Left cardiac atrium (tissue), 4 donors: ENCODE data around the gene SORCS2. TPM values are rescaled to one million over a fixed set of nuclear protein-coding genes. Genes with fewer than 3 reads are reported as not detected.

Source experiments
- ATAC-seq, 2 donors: fragments of 200-7000 bp; cut with Tn5 transposase; one replicate each; pipeline ENCODE4 v1.9.1; 2020; ENCODE audit warnings: mild to moderate bottlenecking in 2 of 2, moderate library complexity in 2 of 2
- DNase-seq: peaks from one replicate; pipeline ENCODE4 v3.0.0-alpha.2; 2020
- intact Hi-C, 2 donors: fragments of 100-400 bp; cut with DNase I; formaldehyde crosslinking; loops; one replicate each; pipeline versions ENCODE4 v1.14.1 to v1.15.1; 2022 to 2023
- total RNA-seq, 2 donors: library from RNA; stranded (reverse); fragmentation: NEBNext Ultra II Directional; extraction: Animal tissue kit (Norgen Biotek cat#: 25700); gene quantifications; one replicate each; pipeline ENCODE4 v1.2.1, GENCODE V29; 2021
- donor health status: DM: no; HTN: yes; CAD: no.
- donor health status: DM: no; HTN: yes; CAD: no; lungs with severe emphysema.
- donor health status: DM: yes; HTN: yes; CAD: no.
- donor health status: Dilated cardiomyopathy.

The SORCS2 gene
- total RNA-seq, 2 donors from 2014 or later, result 2.4 to 2.6 TPM

DNA sequence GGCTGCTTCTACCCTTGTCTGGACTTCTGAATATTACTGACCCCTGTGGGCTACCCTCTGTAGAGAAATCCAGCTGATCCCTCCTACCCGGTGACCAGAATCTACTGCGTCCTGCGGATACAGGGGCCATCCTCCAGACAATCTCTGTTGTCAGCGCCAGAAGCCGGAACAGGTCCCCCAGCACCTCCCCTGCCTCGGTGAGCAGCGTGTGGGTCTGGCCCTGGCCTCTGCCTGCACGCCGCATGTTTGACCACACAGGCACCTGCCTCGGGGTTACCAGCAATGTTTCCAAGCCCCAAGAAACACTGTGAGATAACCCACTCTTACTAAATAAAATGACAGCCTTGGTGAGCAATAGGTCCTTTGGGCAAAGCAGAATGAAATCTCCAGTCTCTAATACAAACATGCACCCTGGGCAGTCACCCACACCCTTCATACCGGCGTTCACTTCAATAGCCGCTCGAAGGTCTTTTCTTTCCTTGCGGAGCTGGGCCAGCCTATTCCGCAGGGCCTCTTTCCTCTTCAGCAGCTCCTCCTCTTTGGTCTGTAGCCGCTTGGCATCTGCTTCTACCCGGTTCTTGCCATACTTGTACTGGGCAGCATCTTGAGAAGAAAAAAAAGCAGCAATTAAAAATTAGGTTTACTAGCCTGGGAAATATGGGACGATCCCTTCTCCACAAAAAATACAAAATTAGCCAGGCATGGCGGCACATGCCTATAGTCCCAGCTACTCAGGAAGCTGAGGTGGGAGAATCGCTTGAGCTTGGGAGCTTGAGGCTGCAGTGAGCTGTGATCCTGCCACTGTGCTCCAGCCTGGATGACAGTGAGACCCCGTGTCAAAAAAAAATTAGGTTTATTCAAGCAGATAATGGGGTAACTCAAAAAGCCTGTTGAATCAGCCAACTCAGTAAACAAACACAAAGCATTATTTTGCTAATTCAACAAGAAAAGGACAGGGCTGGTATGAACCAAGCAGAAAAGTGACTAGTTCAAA, 582.3 kb downstream of the SORCS2 start:
- ATAC-seq, result no peak
- intact Hi-C loops, result no loop called here
- DNase-seq, result no peak

DNA sequence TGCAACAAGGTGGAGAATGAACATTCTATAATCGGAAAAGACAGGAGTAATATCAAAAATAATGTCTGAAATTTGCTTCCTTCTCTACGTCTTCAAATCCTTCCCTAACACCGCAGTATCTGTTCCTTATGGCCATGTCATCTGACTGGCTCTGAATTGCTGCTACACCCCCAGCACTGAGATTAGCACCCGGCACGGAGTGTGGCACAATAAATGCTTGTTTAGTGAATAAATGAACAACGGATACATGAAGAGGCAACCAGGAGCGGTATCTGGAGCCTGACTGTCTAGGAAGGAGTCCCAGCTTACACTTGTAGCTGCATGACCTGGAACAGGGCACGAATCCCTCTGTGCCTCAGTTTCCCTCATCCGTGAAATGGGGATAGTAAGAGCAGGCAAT, 583.1 kb downstream of the SORCS2 start:
- no peak for ATAC-seq
- intact Hi-C loops, result no loop called here
- no peak for DNase-seq

DNA sequence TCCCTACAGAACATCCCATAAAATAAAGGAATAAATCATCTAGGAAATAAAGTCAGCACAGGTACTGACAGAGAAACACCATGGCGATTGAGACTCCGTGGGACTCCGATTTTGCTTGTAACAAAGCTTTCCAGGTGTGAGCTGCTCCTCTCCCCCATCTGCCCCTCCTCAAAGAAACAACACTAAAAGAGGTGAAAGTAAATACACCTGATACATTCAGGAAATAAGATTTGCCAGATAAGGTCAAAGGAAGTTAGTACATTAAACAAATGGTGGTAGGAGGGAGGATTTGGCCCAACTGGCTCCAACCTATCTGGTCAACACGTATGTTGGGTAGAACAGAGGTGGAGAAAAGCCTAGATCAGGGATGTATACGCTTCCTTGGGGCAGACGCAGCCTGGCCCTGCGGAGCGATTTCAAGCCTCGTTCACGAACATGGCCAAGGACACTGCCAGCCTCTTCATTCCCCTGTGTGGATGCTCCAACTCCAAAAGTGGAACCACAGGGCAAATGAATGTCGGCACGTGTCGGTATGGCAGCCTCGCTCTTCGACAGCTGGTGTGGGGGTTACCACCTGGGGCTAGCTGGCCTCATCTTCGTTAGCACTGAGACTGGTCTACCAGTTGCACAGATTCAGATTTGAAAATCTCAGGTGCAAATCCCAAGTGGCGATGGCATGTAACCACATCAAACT, 584.8 kb downstream of the SORCS2 start:
- intact Hi-C loops, result no loop called here
- no peak for ATAC-seq
- no peak for DNase-seq

DNA sequence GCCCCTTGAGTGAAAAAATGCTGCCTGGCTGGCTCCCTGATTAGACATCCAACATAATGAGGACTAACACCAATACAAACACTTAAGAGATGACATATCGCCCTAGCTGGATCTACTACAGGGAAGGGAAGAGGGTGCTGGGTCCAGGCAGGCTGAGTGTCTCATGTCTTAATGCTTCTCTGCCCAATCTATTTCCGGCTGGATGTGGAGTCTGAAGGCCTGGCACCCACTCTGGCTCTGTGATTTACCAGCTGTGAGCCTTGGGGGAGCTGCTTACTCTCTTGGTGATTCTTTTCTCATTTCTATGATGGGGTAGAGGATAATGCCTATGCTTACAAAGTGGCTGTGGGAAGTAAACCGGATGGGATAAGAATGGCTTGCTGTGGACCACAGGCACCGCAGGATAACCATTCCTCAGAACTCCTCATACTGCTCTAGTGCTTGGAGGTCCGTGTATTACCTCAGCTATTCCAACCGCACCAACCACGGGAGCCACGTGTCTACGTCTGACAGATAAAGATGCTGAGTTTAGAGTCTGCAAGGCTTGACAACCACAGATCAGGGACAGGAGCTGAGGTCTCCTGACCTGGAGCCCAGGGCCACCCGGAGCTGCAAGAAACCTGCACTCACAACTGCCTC, 585.7 kb downstream of the SORCS2 start:
- no peak for DNase-seq

DNA sequence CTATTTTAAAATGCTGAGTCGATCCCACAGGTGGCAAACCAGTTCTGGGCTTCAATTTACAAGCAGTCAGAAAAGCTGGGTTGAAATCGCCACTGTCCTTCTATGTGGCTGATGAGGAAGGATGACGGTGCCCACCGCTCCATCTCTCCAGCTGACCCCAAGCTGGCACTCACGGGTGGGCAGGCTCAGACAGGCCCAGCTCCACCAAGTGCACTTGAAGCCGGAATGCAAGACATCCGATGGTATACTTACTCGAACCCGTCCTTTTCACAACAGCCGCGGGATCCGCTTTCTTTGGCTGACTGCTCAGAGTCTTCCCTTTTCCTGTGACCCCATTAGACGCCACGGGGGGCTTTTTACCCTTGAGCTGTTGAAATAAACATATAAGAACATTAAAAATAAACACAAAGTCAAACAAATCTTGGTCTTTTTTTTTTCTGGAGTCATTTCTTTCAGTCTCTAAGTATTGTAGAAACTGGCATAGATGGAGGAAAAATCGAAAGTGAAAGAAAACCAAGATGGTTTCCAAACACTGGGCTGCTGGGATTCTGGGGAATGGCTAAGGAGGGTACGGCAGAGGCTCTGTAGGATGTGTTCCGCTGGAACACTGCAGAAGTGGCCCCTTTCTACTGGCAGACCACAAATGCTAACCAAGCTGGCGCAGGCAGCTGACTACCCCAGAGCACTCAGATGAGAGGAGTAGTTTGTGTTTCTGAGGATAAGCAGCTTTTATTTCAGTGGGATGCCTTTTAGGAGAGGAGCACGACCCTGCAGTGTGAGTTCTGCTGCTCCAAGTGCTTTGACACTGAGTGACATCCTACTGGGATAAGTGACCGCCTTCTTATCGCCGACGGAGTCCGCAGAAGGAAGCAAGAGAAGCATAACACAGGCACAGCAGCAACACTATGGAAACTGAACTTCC, 586.4 kb downstream of the SORCS2 start:
- no peak for DNase-seq
- intact Hi-C loops, result no loop called here
- ATAC-seq, result peak in 1 of 2 donors; percentile 16

More for the DNA sequence above, 585.7 kb downstream of the SORCS2 start:
- intact Hi-C loops, result no loop called here
- no peak for ATAC-seq

DNA sequence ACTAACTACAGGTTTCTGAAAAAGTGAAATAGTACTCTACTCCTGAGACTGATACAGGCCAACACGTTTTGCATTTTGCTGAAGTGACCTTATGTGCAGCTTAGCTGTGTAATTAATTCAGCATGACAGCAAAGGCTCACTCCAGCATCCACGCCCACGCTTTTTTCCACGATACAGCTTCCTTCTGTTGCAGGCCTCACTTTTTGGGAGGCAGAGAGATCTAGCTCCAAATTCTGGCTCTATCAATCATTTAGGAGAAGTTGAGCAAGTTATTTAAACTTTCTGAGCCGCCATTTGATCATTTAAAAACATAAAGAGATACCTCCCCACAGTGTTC, 587.1 kb downstream of the SORCS2 start:
- ATAC-seq (peak in 1 of 2 donors; percentile 4), DNase-seq (no peak)
- intact Hi-C loops, result no loop called here

DNA sequence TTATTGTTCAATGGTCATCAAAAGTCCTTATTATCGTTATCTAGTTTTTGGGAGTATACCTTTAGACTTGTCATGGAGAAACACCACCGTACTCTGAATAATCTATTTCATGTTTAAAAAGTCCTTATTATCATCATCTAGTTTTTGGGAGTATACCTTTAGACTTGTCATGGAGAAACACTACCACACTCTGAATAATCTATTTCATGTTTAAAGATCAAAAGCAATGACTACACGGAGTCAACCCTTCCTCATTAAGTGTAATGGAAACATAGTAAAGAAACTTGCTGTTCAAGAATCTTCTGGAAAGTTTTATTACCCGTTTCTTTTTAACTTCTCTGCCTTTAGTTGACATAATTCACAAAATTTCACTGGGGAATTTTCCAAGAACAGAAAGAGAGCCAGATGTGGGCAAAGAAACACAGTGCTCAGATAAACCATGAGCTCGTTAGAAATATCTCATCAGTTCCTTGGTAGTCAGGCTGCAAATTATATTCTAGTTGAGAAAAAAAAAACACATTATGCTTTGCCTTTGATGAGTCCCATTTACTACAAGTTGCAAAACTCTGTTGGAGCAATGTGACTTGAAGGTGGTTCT, 588.5 kb downstream of the SORCS2 start:
- ATAC-seq, result no peak
- DNase-seq, result no peak
- intact Hi-C loops, result no loop called here

DNA sequence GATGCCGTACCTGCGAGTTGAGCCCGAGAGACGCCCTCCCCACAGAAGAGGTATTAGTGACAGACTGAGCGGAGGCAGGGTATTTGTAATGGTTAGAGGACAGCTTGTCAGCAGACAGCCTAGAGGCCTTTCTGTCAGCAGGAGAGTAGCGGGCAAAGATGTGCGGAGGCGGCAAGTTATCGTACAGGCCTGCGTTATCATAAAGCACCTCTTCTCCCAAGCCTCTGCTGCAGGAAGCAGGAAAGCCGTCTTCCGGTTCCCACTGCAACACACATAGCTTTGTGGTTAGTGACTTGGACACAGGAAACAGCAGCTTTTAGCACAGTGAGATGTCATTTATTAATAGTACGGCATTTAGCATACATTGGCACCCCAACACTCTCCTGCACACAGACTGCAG, 589.0 kb downstream of the SORCS2 start:
- ATAC-seq, result peak; percentile 72 to 78
- DNase-seq, result peak; percentile 69
- intact Hi-C loops, result no loop called here

DNA sequence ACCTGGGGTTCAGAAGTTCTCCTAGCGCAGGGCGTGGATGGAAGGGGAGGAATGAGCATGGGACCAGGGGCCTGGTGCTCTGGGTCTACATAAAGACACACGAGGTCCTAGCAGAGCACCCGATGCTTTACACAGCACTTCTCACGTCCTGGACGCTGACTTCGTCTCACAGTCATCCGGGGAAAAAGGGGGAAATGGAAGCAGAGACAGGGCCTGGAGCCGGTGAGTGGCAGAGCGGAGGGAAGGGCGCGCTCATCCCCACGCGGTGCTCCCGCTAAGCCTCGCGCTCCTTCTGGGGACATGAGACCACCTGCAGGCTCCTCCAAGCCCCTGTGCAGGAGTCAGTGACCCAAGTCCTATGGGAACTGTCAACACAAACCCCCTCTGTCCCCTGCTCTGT, 589.7 kb downstream of the SORCS2 start:
- ATAC-seq (no peak), DNase-seq (no peak)
- intact Hi-C loops, result no loop called here

DNA sequence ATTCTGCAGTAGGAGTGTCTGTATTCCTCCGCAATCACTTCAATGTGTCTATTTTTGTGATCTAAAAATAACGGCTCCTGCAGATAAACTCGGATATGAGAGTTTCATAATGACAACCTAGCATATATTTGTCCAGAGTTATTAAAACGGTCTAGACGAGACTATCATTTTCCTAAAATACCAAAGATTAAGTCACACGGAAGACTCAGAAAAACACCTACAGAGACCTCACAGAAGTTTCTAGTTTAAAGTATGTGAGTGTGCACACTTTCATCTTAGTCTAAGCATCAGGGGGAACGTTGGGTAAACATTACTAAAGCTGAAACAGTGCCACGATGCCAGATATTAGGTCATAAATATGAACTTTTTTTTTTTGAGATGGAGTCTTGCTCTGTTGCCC, 590.4 kb downstream of the SORCS2 start:
- DNase-seq (no peak), ATAC-seq (no peak)
- intact Hi-C loops, result no loop called here

DNA sequence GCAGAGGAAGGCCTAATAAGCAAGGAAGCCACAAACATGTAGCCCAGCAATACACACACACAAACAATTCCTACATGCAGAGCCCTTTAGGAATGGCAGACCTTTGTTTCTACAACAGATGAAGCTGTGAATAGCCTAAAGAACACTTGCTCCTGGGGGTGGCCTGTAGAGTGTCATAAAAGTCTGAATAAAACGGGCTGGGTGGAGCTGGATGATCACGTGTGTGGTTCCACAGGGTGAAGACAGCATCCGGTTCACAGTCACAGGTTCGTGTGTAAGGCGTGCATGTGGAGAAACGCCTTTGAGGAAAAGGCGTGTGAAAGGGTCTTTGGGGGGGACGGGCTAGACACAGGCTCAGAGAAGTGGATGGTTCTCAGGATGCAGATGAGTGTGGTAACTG, 591.2 kb downstream of the SORCS2 start:
- DNase-seq, result no peak
- intact Hi-C loops, result no loop called here
- no peak for ATAC-seq

DNA sequence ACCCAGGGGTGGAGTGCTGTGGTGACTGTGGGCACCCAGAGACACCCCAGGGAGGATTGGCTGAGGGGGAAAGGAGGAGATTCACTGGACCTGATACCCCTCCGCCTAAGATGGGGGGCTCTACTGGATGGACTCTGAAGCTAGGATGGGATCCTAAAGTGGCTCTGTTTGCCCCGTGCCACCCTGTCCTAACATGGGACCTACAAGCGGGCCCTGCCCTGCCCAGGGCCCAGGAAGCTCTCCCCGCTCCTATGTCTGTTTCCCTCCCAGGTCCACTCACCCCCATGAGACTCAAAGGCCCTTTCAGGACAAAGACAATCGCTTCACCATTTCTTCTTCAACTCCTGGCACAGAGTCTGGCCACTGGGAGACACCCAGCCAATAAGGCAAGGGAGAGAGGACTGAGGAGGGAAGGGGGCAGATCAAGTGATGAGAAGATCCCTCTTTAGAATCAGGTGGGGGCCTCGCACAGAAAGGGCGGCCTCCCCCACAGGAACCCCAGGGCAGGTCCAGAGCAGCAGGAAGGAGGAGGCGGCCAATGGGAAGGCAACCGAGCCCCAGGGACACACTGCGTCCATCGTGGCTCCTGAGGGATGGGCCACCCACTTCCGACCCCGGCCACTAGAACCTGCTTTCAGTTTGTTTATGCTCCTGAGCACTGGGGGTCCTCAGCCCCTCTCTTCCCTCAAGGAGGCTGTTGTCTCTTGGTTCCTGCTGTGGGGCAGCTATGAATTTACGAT, 592.0 kb downstream of the SORCS2 start:
- no peak for DNase-seq
- no peak for ATAC-seq
- intact Hi-C loops, result no loop called here

DNA sequence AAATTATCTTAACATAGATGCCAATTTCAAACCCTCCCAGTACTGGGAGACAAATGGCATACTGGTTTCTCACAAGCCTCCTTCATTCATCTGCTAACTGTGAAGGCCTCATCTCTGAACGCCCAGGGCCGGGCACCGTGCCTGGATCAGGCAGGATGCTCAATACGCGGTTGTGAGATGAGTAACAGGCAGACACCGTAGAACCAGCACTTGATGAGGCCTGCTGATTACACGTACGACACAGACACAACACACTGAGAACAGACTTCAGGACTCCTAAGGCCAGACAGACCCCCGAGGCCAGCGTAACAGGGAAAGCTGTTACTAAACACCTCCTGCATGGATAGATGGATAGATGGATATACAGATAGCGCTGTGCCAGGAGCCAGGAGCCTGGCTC, 592.7 kb downstream of the SORCS2 start:
- intact Hi-C loops, result no loop called here
- ATAC-seq (peak in 1 of 2 donors; percentile 4), DNase-seq (no peak)

DNA sequence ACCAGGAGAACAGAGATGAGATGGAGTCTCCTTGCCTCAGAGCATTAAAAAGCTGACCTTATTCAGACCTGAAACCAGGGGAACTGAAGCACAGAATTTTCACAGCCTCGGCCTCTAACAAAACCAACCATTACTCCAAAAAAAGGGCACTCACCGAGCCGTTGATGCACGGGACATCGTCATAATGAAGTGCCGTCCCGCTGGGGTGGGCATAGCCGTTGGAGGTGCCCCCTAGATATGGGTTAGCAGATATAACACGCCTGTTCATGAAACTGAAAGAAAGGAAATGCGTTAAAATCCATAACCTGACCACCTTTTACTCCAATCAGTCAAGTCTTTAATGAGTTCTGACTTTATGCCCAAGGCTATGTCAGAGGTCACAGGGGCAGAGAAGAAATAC, 593.7 kb downstream of the SORCS2 start:
- ATAC-seq, result no peak
- intact Hi-C loops, result no loop called here
- no peak for DNase-seq

DNA sequence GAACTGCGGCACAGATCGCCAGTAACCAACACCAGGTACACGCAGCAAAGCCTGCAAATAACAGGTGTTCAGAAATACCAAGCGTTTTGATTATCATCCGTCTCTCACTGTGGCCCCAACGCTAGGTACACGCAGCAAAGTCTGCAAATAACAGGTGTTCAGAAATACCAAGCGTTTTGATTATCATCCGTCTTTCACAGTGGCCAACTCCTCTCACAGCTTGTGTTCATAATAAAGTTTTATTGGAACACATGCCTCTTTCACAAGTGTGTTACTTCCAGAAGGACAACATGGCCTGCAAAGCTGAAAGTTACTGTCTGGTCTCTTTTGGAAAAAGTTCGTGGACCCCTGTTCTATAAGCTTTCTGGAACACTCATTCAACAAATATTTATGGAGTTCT, 594.2 kb downstream of the SORCS2 start:
- ATAC-seq (no peak), DNase-seq (no peak)

DNA sequence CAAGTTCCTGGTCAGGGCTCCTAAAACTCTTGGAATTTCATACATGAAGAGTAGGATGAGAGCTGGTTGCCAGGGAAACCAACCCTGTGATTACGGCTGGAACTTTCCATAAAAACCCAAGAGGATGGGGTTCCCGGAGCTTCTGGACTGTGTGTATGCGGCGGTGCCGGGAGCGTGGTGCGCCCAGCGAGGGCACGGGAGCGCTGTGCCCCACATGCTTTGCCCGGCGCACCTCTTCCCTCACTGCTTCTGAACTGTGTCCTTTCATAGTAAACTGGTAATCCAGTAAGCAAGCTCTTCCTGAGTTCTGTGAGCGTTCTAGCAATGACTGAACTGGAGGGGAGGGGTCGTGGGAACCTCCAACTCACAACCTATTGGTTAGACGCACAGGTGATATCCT, 594.7 kb downstream of the SORCS2 start:
- intact Hi-C loops, result no loop called here
- ATAC-seq (no peak), DNase-seq (no peak)

More for the DNA sequence above, 594.2 kb downstream of the SORCS2 start:
- intact Hi-C loops, result no loop called here

DNA sequence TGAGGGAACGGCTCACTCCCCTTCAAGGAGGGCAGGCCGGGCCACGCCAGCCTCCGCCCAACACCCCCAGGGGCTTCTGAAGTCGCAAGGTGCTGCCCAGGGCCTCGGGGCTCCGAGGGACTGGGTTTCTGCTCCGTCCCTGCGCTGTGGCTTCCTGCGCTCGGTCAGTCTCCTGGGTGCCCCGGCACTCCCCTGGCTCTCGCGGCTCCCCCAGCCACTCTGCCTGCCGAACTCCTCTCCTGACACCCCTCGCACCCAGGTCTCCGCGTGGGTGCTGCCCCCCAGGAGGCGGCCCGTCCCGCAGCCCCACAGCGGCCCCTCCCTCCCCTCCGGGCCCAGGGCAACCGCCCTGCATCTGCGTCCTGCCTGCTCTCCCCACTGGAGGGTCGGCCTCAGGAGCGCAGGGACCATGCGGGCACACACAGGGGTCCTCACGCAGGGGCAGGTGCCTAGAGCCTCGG, 595.4 kb downstream of the SORCS2 start:
- no peak for DNase-seq
- intact Hi-C loops, result no loop called here
- ATAC-seq, result no peak

DNA sequence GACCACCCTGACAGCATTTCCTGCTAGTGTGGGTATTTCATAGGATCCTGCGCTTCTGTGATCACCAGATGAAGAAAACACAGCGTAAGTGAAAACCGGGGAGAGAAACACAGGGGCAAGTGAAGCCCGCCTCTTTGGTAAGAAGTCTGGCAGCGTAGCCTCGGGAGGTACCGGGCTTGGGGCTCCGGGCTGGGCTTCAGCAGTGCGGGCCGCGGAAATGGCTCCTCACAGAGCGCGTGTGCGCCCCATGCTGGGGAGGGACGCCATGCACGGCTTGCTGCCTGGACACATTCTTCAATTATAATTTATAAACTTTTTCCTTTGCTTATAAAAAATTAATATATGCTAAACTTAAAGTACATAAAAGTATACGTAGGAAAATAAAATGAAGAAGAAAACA, 595.9 kb downstream of the SORCS2 start:
- DNase-seq, result no peak
- intact Hi-C loops, result no loop called here
- ATAC-seq, result no peak
